HUDEP-2 (cell line): Measurements from ENCODE around the gene IGF1.

ENCODE experiments used
- DNase-seq, 76 experiments: peaks; one replicate each; lab custom pipeline; 2025; ENCODE audit not compliant: unreplicated experiment in 76 of 76; lab: John Stamatoyannopoulos, UW

IGF1 gene

GRCh38 chr12:102480406-102480805 lies at the start of gene IGF1:
IGF1 (minus strand) TSS chr12:102480563; CDS start chr12:102480381, 182 bp downstream.
- no peak for DNase-seq

GRCh38 chr12:102528111-102528510 lies 47.7 kb upstream of the IGF1 start:
- no peak for DNase-seq

- DNase-seq = no peak
Measured at GRCh38 chr12:102527171-102527720, 46.9 kb upstream of the IGF1 start.

- no peak for DNase-seq
Measured at GRCh38 chr12:102526656-102527055, 46.3 kb upstream of the IGF1 start.

- DNase-seq = peak in 1 of 76 experiments; percentile 4
Measured at GRCh38 chr12:102522768-102523167, 42.4 kb upstream of the IGF1 start.

GRCh38 chr12:102521662-102522277 lies 41.4 kb upstream of the IGF1 start:
- no peak for DNase-seq

- DNase-seq = no peak
Measured at GRCh38 chr12:102518871-102519270, 38.5 kb upstream of the IGF1 start.

- DNase-seq = no peak
Measured at GRCh38 chr12:102514696-102515095, 34.3 kb upstream of the IGF1 start.

- no peak for DNase-seq
Measured at GRCh38 chr12:102513739-102514138, 33.4 kb upstream of the IGF1 start.

GRCh38 chr12:102513272-102513671 lies 32.9 kb upstream of the IGF1 start:
- DNase-seq = no peak

GRCh38 chr12:102512523-102512922 lies 32.2 kb upstream of the IGF1 start:
- no peak for DNase-seq

GRCh38 chr12:102511575-102511974 lies 31.2 kb upstream of the IGF1 start:
- DNase-seq = no peak

- DNase-seq = no peak
Measured at GRCh38 chr12:102510463-102510862, 30.1 kb upstream of the IGF1 start.

- DNase-seq = no peak
Measured at GRCh38 chr12:102510031-102510430, 29.7 kb upstream of the IGF1 start.

GRCh38 chr12:102509123-102509626 lies 28.8 kb upstream of the IGF1 start:
- DNase-seq = no peak

GRCh38 chr12:102508052-102508451 lies 27.7 kb upstream of the IGF1 start:
- no peak for DNase-seq

GRCh38 chr12:102507301-102507700 lies 26.9 kb upstream of the IGF1 start:
- no peak for DNase-seq

GRCh38 chr12:102504871-102505270 lies 24.5 kb upstream of the IGF1 start:
- DNase-seq = no peak

GRCh38 chr12:102504280-102504679 lies 23.9 kb upstream of the IGF1 start:
- DNase-seq = no peak

GRCh38 chr12:102503831-102504230 lies 23.5 kb upstream of the IGF1 start:
- DNase-seq = no peak

GRCh38 chr12:102503056-102503681 lies 22.8 kb upstream of the IGF1 start:
- no peak for DNase-seq

GRCh38 chr12:102501773-102502172 lies 21.4 kb upstream of the IGF1 start:
- no peak for DNase-seq
